Testis (tissue), 2 donors: ENCODE measurements around the gene ZNF692.

Source experiments
- CTCF ChIP-seq, 3 experiments: fragments of 450-650 bp in 2 of 3; fragments of 200-600 bp in 1 of 3; sonication (generic) in 1 of 3; IDR thresholded peaks; one replicate each; pipeline ENCODE4 v1.5.1; 2016 to 2019; ENCODE audit warnings: antibody characterized with exemption in 3 of 3, mild to moderate bottlenecking in 2 of 3, moderate library complexity in 1 of 3
- POLR2A ChIP-seq: fragments of 450-650 bp; IDR thresholded peaks from one replicate; pipeline ENCODE4 v1.6.1; 2017; ENCODE audit warnings: antibody characterized with exemption, mild to moderate bottlenecking, moderate library complexity

- TF ChIP-seq CTCF (IDR thresholded peaks at IDR 0.05) (no peak), POLR2A (no peak)
These were observed 36.5 kb downstream of the ZNF692 start for GRCh38 chr1:248822148-248823032.
